Measurements from ENCODE around the gene NPAS3. TPM values are rescaled to one million over a fixed set of nuclear protein-coding genes. Genes with fewer than 3 reads are reported as not detected.

Gene NPAS3
- total RNA-seq, 2 experiments from 2014 or later, result not detected

GRCh38 chr14:33356181-33356580 is 417.5 kb downstream of the NPAS3 start:
- H3K9me2 ChIP-seq (ENCODE audit: insufficient read depth, low read length), result no peaks in the 10 kb centered on the region
- H3K4me3 ChIP-seq (ENCODE audit: low read depth, low read length, poor library complexity, severe bottlenecking), result no peak overlapping the region
- POLR2A ChIA-PET, result no interaction called here
- H3K4me2 ChIP-seq (ENCODE audit: low read length), result no peak overlapping the region
- no peaks in the 10 kb centered on the region for H3K4me1 ChIP-seq (ENCODE audit: insufficient read depth, low read length, poor library complexity, severe bottlenecking)
- CTCF ChIA-PET (ENCODE audit: unreplicated experiment), result no interaction called here
- no peak for TF ChIP-seq EZH2phosphoT487 (IDR thresholded peaks at IDR 0.05; ENCODE audit: borderline replicate concordance, low read depth, low read length)
- TF ChIP-seq, protein P1, sequence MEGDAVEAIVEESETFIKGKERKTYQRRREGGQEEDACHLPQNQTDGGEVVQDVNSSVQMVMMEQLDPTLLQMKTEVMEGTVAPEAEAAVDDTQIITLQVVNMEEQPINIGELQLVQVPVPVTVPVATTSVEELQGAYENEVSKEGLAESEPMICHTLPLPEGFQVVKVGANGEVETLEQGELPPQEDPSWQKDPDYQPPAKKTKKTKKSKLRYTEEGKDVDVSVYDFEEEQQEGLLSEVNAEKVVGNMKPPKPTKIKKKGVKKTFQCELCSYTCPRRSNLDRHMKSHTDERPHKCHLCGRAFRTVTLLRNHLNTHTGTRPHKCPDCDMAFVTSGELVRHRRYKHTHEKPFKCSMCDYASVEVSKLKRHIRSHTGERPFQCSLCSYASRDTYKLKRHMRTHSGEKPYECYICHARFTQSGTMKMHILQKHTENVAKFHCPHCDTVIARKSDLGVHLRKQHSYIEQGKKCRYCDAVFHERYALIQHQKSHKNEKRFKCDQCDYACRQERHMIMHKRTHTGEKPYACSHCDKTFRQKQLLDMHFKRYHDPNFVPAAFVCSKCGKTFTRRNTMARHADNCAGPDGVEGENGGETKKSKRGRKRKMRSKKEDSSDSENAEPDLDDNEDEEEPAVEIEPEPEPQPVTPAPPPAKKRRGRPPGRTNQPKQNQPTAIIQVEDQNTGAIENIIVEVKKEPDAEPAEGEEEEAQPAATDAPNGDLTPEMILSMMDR (conservative IDR thresholded peaks at IDR 0.05; ENCODE audit: low read length), result no peak
- no peak overlapping the region for H3K27ac ChIP-seq (ENCODE audit: low read depth, low read length, poor library complexity, severe bottlenecking)
- H4K20me1 ChIP-seq (ENCODE audit: insufficient read depth, low read length), result no peaks in the 10 kb centered on the region
- DNase-seq (ENCODE audit: low spot score), result no peak
- no peaks in the 10 kb centered on the region for H3K9me3 ChIP-seq (ENCODE audit: low read length)
- intact Hi-C loops (cut with micrococcal nuclease; ENCODE audit: unreplicated experiment), result no loop called here
- H3K36me3 ChIP-seq (ENCODE audit: insufficient read depth, low read length), result no peaks in the 10 kb centered on the region
- H3K79me2 ChIP-seq (ENCODE audit: insufficient read depth, low read depth, low read length), result no peaks in the 10 kb centered on the region
- no TSS peak for BruUV-seq (replicated peaks)
- H2AFZ ChIP-seq (ENCODE audit: low read length), result no peak overlapping the region

DNA sequence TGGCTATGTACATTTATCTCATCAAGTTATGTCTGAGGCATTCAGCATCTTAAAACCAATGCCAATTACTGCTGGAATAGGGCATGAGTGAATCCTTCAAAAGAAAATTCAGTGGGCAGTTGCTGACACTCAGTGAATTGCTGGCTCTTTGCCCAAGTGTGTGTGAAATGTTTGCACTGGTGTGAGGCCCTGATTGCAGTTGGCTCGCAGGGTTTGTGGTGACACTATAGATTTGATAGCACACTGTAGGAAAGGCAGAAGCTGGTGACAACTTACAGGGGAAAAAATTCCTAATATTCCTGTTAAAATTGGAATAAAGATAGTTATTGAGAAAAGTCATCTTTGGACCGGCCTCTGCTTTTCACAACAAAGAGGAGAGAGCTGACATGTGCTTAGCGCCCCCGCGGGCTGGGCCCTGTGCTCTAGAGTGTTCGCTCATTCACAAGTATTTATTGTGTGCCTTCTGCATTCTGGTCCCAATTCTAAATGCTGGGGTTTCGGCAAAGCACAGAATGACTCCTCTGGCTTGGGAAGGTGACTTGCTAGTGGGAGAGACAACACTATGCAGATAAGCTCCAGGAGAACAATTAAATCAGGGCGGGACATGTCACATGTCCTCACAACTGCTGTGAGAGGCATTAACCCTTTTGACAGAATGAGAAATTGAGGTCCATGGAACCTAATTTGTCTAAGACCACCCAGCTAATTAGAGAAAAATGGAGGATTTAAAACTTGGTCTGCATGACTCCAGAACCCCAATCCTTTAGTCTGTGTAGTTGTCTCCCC is 418.7 kb downstream of the NPAS3 start:
- Histone ChIP-seq H3K4me2 (ENCODE audit: low read length) (no peak overlapping the region), H3K9me3 (ENCODE audit: low read length) (no peaks in the 10 kb centered on the region), H3K4me3 (ENCODE audit: low read depth, low read length, poor library complexity, severe bottlenecking) (no peak overlapping the region), H3K27ac (ENCODE audit: low read depth, low read length, poor library complexity, severe bottlenecking) (no peak overlapping the region), H4K20me1 (ENCODE audit: insufficient read depth, low read length) (no peaks in the 10 kb centered on the region), H3K9me2 (ENCODE audit: insufficient read depth, low read length) (no peaks in the 10 kb centered on the region), H3K4me1 (ENCODE audit: insufficient read depth, low read length, poor library complexity, severe bottlenecking) (no peaks in the 10 kb centered on the region), H2AFZ (ENCODE audit: low read length) (no peak overlapping the region), H3K79me2 (ENCODE audit: insufficient read depth, low read depth, low read length) (no peaks in the 10 kb centered on the region), H3K36me3 (ENCODE audit: insufficient read depth, low read length) (no peaks in the 10 kb centered on the region)
- intact Hi-C loops (cut with micrococcal nuclease; ENCODE audit: unreplicated experiment), result no loop called here
- TF ChIP-seq, protein P1 (conservative IDR thresholded peaks at IDR 0.05; ENCODE audit: low read length), result no peak
- no peak for TF ChIP-seq EZH2phosphoT487 (IDR thresholded peaks at IDR 0.05; ENCODE audit: borderline replicate concordance, low read depth, low read length)
- ChIA-PET POLR2A (interaction anchor here (0.5 kb wide), 1 partner anchor 791 kb away, joined by 3 read pairs; no protein-coding TSS in a partner anchor), CTCF (ENCODE audit: unreplicated experiment) (no interaction called here)
- BruUV-seq (replicated peaks), result no TSS peak
- DNase-seq (ENCODE audit: low spot score), result no peak

GRCh38 chr14:33359288-33359881 is 420.7 kb downstream of the NPAS3 start:
- ChIA-PET POLR2A (no interaction called here), CTCF (ENCODE audit: unreplicated experiment) (no interaction called here)
- BruUV-seq (replicated peaks), result no TSS peak
- H3K9me3 ChIP-seq (ENCODE audit: low read length), result no peaks in the 10 kb centered on the region
- H3K9me2 ChIP-seq (ENCODE audit: insufficient read depth, low read length), result no peaks in the 10 kb centered on the region
- no peak overlapping the region for H2AFZ ChIP-seq (ENCODE audit: low read length)
- DNase-seq (ENCODE audit: low spot score), result no peak
- no peaks in the 10 kb centered on the region for H3K4me1 ChIP-seq (ENCODE audit: insufficient read depth, low read length, poor library complexity, severe bottlenecking)
- no peak overlapping the region for H3K4me3 ChIP-seq (ENCODE audit: low read depth, low read length, poor library complexity, severe bottlenecking)
- H3K4me2 ChIP-seq (ENCODE audit: low read length), result no peak overlapping the region
- H3K79me2 ChIP-seq (ENCODE audit: insufficient read depth, low read depth, low read length), result no peaks in the 10 kb centered on the region
- intact Hi-C loops (cut with micrococcal nuclease; ENCODE audit: unreplicated experiment), result no loop called here
- no peaks in the 10 kb centered on the region for H4K20me1 ChIP-seq (ENCODE audit: insufficient read depth, low read length)
- no peak overlapping the region for H3K27ac ChIP-seq (ENCODE audit: low read depth, low read length, poor library complexity, severe bottlenecking)
- no peaks in the 10 kb centered on the region for H3K36me3 ChIP-seq (ENCODE audit: insufficient read depth, low read length)
- TF ChIP-seq, protein P1 (conservative IDR thresholded peaks at IDR 0.05; ENCODE audit: low read length), result no peak
- TF ChIP-seq EZH2phosphoT487 (IDR thresholded peaks at IDR 0.05; ENCODE audit: borderline replicate concordance, low read depth, low read length), result no peak
